HG03103 (cell line): Measurements from ENCODE around the gene PPFIA3.
"Not testable (repeated sequence)": the region's sequence is repeated elsewhere in the genome, so short reads cannot be mapped to it uniquely, and the experiment has no call there.

Experiments used
- ATAC-seq: cut with Tn5 transposase; IDR thresholded peaks from one replicate; pipeline ENCODE4 v1.9.1; 2021; ENCODE audit warnings: low read depth; ENCODE audit not compliant: unreplicated experiment

Gene PPFIA3

GRCh38 chr19:49121841-49122240 is 2.5 kb downstream of the PPFIA3 start:
- not testable (repeated sequence) for ATAC-seq

- ATAC-seq = not testable (repeated sequence)
Measured at GRCh38 chr19:49123285-49123684, 3.9 kb downstream of the PPFIA3 start.

DNA sequence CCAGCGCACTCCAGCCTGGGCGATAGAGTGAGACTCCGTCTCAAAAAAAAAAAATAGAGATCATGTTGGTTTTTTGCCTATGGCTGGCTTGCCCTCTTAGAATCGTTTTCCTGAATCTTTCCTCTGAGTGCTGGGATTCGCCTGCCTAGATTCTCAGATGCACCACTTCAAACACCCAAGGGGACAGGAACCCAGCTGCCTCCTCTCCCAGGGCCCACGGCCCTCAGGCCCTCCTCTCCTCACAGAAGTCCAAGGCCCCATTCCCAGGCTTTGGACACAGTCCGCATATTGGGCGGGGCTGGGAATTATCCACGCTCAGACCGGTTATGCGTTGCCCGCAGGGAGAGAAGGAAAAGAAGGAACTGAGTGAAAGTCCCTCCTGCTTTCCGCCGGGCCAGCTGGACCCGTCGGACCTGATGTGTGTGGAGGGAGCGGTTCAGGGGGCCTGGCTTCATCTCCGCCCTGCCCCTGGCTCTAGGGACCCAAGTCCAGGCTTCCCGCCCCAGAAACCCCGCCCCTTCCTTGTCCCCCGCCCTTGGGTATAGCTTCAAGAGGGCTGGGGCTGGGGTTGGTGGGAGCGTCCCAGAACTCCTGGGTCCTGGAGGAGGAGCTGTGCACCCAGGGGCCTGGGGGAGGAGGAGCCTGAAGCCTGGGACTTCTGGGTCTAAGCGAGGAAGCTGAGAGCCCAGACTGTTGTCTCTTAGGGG is 5.8 kb downstream of the PPFIA3 start:
- no peak for ATAC-seq

DNA sequence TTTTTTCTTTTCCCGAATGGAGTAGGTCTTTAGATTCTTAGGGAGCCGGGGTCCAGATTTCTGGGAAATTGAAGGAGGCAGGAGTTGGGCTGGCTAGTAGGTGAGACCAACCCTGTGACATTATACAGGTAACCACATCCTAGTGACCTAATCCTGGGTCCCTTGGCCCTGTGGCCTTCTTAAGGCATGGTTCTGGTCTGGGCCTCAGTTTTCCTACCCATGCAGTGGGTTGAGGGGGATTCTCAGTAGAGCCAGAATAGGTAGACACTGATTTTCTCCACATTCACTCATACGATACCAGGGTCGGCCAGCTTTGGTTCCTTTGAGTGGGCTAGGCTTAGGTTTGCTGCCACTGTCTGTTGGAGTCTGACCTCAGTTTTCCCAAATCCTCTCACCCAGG is 7.2 kb downstream of the PPFIA3 start:
- no peak for ATAC-seq

GRCh38 chr19:49127225-49127624 is 7.9 kb downstream of the PPFIA3 start:
- ATAC-seq = not testable (repeated sequence)

GRCh38 chr19:49127674-49128544 is 8.6 kb downstream of the PPFIA3 start:
- ATAC-seq = peak; percentile 84

GRCh38 chr19:49128545-49129237 is 9.3 kb downstream of the PPFIA3 start:
- no peak for ATAC-seq

- no peak for ATAC-seq
Measured at GRCh38 chr19:49129238-49129583, 9.9 kb downstream of the PPFIA3 start.

DNA sequence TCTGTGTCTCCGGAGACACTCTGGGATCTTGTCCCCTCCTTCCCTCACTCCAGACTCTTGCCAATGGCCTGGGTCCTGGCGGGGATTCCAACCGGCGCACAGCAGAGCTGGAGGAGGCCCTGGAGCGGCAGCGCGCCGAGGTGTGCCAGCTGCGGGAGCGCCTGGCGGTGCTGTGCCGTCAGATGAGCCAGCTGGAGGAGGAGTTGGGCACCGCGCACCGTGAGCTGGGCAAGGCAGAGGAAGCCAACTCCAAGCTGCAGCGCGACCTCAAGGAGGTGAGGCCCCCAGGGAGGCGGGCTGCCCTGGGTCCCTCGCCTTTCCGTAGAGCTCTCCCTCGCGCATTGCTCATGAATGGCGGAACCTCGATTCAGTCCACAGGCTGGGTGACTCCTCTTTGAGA is 11.0 kb downstream of the PPFIA3 start:
- no peak for ATAC-seq

DNA sequence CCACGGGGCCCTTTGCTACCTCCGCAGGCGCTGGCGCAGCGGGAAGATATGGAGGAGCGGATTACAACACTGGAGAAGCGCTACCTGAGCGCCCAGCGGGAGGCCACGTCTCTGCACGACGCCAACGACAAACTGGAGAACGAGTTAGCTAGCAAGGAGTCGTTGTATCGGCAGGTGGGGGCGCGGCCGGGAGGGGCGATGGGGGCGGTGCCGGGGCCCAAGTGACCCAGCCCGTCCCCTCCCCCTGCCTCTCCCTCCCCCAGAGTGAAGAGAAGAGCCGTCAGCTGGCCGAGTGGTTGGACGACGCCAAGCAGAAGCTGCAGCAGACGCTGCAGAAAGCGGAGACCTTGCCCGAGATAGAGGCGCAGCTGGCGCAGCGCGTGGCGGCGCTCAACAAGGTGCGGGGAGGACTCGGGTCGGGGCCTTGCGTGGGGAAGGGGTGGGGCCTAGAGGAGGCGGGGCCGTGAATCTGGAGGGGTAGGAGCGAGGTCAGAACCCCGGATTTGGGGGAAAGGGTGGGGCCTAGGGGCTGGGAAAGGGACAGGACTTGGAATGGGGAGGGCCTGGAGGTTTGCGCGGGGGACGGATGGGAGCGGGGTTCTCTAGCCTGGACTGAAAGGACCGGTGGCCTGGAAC is 13.7 kb downstream of the PPFIA3 start:
- ATAC-seq = no peak

DNA sequence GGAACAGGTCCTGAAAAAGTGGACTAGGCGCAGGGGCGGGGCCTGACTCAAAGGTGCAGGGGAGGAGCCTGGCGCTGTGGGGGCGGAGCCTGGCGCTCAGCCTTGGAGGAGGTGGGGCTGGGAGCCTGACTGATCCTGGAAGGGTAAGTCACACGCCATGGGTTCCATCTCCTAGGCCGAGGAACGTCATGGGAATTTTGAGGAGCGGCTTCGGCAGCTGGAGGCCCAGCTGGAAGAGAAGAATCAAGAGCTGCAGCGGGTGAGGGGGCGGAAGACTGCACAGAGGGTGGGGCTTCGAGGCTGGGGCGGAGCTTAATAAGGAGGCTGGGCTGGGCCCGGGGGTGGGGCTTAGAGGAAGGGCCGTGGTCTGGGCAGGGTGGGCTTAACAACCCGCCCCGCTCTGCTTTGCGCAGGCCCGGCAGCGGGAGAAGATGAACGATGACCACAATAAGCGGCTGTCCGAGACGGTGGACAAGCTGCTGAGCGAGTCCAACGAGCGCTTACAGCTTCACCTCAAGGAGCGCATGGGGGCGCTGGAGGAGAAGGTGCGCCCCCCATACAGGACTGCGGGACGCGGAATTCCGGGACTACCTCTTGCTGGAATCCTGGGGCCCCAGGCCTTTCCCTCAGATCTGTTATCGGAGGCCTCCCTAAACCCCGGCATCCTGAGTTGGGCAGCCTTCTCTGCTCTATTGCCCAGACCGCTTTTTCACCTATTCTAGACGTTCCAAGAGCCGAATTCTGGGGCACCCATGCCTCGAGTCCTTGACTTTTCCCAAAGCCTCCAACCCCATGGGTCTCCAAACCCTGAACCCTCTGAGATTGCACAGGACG is 14.5 kb downstream of the PPFIA3 start:
- no peak for ATAC-seq

DNA sequence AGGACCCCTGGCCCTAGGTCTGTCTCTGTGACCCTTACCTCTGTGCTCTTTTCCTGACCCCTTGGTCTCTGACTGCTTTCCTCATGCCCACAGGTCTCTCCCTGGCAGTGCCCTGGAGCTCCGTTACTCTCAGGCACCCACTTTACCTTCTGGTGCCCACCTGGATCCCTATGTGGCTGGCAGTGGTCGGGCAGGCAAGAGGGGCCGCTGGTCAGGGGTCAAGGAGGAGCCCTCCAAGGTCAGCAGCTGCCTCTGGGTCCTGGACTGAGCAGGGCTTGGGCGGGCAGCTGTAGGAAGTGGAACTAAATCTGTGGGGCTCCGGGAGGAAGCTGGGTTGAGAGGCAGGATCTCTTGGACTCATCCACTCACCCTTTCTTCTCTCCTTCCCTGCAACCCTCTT is 16.3 kb downstream of the PPFIA3 start:
- no peak for ATAC-seq

- ATAC-seq = no peak
Measured at GRCh38 chr19:49136771-49137171, 17.4 kb downstream of the PPFIA3 start.

DNA sequence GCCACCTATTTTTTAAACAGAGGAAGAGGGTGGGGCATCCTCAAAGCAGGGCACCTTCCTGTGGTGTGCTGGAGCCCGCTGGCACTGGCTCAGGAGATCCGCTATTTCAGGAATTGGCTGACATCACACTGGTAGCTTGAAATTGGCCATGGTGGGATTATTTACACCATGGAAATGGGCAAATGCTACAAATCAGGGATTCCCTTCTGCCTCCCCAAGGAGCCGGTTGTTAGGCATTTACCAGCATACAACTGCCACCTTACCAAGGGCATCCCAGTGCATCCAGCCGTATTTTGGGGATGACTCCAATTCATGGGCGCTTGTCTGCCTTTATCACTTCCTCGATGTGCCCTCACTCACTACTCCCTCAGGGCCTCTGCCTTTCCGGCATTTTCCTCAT is 21.6 kb downstream of the PPFIA3 start:
- ATAC-seq = no peak

DNA sequence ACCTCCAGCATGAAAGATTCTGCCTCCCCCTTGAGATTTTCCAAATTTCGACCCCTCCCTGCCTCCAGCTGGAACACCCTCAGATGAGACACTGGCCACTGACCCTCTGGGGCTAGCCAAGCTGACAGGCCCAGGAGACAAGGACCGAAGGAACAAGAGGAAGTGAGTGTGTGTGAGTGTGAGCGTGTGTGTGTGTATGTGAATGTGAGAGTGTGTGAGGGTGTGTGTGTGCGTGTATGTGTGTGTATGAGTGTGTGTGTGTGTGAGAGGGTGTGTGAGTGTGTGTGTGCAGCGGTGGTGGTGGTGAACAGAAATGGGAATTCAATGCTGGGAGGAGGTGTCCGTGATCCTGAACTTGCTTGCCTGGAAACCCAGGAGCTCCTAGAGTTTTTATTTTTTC is 22.0 kb downstream of the PPFIA3 start:
- ATAC-seq = no peak

GRCh38 chr19:49142866-49143335 is 23.6 kb downstream of the PPFIA3 start:
- no peak for ATAC-seq

- no peak for ATAC-seq
Measured at GRCh38 chr19:49145573-49146407, 26.4 kb downstream of the PPFIA3 start.

DNA sequence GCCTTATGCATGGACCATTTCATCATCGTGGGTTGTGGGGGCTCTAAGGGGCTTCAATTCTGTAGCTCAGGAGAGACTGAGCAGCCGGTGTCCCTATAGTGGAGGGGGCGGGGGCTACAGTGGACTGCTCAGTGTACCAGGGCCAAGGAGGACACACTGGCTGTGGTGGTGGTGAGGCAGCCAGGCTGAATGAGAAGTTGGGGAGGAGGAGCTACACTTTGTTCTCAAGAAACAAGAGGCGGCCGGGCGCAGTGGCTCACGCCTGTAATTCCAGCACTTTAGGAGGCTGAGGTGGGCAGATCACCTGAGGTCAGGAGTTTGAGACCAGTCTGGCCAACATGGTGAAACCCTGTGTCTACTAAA is 27.0 kb downstream of the PPFIA3 start:
- ATAC-seq = not testable (repeated sequence)

DNA sequence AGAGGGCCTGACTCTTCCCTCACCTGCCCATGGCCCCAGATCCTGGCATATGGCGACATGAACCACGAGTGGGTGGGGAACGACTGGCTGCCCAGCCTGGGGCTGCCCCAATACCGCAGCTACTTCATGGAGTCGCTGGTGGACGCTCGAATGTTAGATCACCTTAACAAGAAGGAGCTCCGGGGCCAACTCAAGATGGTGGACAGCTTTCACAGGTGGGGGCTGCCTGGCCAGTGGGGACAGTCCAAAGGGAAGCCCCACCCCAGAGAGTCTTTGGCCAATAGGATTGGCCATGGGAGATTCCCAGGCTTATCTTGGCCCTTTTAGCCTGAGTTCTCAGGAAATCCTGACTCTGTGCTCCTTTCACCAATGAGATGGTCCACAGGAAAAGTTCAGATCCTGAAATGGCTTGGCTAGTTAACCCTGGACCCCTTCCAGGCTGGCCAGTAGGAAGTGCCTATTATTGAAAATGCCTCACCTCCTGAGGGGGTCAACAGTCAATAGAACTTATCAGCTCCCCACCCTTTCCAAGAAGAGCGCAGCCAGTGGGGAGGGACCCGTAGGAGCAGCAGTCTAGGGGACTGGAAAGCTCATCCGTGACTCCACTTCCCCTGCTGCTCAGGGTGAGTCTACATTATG is 28.8 kb downstream of the PPFIA3 start:
- no peak for ATAC-seq
